NCI-H526 treated with DMSO at 0.1 percent for 48 hours (cell line): Measurements from ENCODE around the gene BPIFA3.
"Not testable (repeated sequence)": the region's sequence is repeated elsewhere in the genome, so short reads cannot be mapped to it uniquely, and the experiment has no call there.

ENCODE experiments used
- DNase-seq: peaks from one replicate; lab custom pipeline; 2025; lab: John Stamatoyannopoulos, UW

The BPIFA3 gene

GRCh38 chr20:33217052-33217451, at the start of gene BPIFA3:
Gene BPIFA3 (plus strand): TSS chr20:33217352. CDS start chr20:33217537, 185 bp downstream.
- DNase-seq, result no peak

DNA sequence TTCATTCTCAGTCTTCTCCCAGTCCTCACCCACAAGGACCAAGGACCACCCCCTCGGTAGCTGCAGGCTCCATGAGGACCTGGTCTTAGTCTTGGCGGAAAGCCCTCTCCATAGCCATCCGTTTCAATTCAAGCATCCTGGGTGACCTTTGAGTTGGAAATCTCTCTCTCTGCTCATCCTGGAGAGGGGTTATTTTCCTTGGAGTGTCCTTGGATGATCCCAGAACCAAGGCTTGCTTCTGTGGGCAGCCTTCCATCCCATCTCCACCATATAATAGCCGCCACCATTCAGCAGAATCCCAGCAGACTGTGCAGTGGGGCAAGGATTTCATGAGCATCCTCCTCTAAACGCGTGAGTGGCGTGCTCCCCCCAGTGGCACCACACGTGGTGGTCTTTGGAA, 49.3 kb upstream of the BPIFA3 start, which contains the start of gene BPIFA2:
Gene BPIFA2 (plus strand): TSS at position 301 of the 400 bp plus-strand sequence. CDS start 987 bp downstream, outside the sequence.
- no peak for DNase-seq

DNA sequence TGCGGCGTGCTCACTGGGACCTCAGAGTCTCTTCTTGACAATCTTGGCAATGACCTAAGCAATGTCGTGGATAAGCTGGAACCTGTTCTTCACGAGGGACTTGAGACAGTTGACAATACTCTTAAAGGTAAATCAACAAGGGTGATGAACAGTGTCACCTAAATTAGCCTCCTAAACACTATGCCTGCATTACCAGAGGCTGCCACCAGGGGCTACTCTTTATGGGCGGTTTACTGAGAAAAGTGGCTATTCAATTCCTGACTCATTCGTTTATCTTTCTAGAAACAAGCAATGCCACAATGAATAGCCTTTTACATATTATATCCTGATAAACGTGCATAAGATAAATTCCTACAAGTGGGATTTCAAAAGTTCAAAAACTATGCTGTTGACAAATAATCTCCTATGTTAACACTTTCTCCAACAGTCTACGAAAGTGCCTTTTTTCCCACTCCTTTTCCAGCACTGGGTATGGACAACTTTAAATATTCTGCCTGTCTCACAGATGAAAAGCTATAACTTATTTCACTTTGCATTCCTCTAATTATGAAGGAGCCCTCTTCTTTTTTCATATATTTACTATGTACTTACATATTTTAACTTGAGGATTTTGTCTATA, 47.9 kb upstream of the BPIFA3 start:
- no peak for DNase-seq

GRCh38 chr20:33172781-33173180, 44.4 kb upstream of the BPIFA3 start:
- DNase-seq, result no peak

GRCh38 chr20:33175123-33175522, 42.0 kb upstream of the BPIFA3 start:
- DNase-seq, result no peak

DNA sequence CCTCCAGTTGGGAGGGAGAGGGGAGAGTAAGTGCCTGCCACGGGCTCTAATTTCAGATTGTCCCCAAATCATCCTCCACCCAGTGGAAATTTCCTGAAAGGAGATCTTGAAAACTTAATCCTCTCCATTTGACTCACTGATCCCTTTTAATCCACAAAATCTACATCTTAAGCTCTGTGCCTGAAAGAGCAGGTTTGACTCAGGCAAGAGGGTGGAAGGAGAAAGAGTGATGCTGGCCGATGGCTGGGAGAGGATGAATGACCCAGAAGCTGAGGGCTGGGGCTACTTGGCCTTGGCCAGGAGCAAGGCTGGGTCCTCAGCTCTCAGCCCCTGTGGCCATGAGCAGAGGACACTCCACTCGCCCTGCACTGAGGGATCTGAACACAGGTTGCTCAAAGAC, 41.1 kb upstream of the BPIFA3 start:
- no peak for DNase-seq

DNA sequence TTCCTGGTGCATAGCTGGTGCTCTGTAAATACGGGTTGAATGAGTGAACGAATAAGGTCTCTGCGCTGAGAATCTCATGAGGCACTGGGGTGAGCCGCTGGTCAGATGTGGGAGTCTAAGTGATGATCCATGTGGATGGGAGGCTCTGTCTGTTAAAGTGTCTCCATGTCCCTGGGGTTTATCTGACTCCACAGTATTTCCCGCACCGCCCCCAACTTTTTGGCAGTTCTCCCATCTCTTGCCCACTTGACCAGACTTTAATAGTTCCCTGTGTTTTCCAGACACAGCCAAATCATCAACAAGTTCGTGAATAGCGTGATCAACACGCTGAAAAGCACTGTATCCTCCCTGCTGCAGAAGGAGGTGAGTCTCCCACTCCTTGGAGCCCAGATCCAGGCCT, 39.3 kb upstream of the BPIFA3 start:
- DNase-seq, result no peak

GRCh38 chr20:33178726-33179125, 38.4 kb upstream of the BPIFA3 start:
- no peak for DNase-seq

DNA sequence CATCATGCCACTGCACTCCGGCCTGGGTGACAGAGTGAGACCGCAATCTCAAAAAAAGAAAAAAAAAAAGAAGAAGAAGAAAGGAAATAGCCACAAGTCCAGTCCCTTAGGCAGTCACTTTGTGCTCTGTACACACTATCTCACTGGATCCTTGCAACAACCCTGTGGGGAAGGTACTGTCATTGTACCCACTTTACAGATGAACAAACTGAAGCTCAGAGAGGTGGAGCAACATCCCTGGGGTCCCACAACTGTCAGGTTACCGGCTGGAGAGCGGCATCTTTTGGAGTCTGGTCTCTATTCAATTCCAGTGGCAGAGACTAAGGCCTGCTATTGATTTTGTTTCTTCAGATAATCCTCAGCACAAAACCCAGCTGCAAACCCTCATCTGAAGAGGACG, 37.0 kb upstream of the BPIFA3 start:
- DNase-seq, result no peak

- DNase-seq, result no peak
Observed at GRCh38 chr20:33181482-33182093, 35.6 kb upstream of the BPIFA3 start.

- no peak for DNase-seq
Observed at GRCh38 chr20:33183312-33183711, 33.8 kb upstream of the BPIFA3 start.

DNA sequence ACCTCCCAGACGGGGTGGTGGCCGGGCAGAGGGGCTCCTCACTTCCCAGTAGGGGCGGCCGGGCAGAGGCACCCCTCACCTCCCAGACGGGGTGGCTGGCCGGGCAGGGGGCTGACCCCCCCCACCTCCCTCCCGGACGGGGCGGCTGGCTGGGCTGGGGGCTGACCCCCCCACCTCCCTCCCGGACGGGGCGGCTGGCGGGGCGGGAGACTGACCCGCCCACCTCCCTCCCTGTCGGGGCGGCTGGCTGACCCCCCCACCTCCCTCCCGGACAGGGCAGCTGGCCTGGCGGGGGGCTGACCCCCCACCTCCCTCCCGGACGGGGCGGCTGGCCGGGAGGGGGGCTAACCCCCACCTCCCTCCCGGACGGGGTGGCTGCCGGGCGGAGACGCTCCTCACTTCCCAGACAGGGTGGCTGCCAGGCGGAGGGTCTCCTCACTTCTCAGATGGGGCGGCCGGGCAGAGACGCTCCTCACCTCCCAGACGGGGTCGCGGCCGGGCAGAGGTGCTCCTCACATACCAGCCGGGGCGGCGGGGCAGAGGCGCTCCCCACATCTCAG, 32.0 kb upstream of the BPIFA3 start:
- not testable (repeated sequence) for DNase-seq

- DNase-seq, result no peak
Observed at GRCh38 chr20:33187491-33187890, 29.7 kb upstream of the BPIFA3 start.

DNA sequence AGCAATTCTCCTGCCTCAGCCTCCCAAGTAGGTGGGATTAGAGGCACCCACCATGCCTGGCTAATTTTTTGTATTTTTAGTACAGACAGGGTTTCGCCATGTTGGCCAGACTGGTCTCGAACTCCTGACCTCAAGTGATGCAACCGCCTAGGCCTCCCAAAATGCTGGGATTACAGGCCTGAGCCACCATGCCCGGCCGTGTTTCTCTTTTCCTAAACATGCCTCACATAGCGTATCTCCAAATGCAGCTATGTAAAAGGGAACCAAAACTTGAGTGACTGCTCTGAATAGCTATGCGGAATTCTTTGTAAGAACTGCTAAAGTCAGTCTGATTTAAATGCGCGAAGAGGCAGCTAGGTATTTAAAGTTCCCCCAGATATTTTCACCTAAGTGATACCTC, 28.7 kb upstream of the BPIFA3 start:
- no peak for DNase-seq

DNA sequence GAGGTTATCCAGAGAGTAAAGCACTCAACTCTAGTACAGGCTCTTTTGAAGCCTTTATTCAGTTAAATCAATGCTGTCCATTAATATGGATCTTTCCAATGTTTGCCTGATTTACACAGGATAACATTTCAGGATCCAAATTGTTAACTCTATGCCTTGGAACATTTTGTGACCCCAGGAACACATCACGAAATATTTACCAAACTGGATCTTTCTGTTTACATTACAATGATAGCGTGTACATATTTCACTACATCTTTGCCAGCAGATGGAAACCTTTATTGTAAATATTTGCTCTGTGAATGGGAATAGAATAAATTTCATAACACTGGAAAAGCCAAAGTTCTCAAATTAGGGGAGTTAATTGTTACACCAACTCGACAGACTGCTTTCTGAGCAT, 25.7 kb upstream of the BPIFA3 start:
- DNase-seq, result no peak

GRCh38 chr20:33191955-33192354, 25.2 kb upstream of the BPIFA3 start:
- DNase-seq, result no peak

GRCh38 chr20:33192912-33193501, 24.1 kb upstream of the BPIFA3 start:
- DNase-seq, result no peak

DNA sequence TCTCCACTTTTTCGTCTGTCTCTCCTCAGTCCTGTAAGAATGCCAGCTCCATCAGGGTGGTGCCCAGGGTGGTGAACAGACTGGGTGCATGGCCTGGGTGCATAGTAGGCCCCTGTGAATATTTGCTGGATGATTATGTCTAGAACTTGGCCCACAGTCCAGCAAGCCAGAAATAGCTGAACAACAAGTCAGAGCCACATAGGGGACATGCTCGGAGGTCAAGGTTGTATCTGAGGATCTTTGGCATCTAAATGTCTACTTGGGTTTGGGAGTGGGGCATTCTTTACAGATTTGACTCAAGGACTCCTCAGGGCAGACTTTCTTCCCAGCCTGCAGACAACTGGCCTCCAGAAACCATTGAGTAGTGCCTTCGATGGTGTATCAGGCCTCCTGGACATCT, 18.1 kb upstream of the BPIFA3 start:
- DNase-seq, result no peak

GRCh38 chr20:33202451-33202850, 14.7 kb upstream of the BPIFA3 start:
- DNase-seq, result no peak

DNA sequence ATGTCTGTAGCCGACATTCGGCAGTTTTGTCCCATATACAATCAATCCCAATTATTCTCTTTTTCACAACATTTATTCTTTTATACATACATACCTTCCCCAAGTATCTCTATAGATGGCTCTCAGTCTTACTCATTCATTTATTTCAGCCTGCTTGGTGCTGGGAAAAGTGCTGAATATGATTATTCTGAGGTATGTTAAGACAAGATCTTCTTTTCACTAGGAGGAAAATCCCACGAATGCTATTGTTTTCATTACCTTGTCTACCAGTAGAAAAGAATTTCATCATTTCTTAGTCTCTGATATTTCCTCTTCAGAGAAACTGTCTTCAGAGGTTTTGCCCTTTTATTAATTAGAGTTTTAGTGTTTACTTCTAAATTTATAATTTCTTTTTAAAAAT, 13.7 kb upstream of the BPIFA3 start:
- DNase-seq, result no peak

DNA sequence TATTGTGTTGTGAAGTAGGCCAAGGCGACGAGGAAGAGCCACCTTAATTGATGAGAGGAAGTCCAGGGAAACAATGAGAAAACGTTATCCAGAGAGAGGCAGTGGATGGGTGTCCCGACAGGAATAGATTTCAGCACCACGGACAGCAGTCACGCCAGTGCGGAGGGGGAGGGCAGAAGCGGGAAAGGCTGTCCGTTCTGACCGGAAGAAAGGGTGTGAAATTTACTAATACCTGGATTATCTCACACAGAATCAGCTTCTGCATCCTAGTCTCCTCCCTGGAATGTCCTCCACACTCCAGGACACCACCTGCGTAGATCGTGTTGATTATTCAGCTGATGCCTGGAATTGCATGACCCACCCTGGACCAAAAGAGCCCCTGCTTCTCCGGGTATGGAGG, 7.4 kb upstream of the BPIFA3 start:
- DNase-seq, result no peak

DNA sequence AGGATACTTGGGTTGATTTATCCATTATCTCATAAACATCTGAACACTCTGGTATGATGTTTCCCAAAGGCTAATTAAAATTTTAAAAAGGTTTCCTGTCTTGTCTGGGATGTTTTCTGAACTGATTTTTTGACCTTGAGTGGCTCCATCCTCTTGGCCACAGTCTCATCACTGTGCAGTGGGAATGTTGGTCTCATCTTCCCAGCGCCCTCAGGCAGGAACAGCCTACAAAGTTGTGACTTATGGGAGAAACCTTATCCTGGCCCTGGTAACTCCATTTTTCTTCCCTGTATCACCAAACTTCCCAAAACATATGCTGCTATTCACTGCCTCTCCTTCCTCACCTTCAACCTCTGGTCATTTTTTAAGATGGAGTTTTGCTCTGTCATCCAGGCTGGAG, 6.8 kb upstream of the BPIFA3 start:
- DNase-seq, result no peak

DNA sequence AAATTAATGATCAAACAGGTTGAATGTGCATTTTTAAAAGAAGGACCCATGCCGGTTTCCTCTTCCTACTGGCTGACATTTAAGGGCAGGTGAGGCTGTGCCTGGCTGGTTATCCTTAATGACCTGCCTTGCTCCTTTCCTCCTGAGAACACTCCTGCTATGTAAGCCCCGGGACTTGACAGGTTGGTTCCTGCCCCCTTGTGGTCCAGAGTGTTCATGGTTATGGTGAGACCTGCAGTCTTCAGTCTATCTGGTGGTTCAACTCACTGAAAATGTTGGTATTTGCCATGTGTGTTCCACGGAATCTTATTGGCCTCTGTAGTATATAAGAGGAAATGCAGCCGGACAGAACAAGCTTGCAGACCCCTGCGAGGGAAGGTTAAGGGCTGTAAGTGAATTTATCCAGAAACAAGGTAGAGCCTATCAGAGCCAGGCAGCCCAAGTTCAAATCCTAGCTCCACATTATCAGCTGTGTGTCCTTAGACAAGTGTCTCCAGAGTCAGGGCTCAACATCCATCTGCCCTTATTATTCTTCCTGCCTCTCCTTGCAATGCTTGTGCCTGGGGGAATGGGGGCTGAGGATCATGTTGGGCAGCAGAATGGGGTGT, 5.2 kb upstream of the BPIFA3 start:
- peak; percentile 69 for DNase-seq
